GM12874 (cell line): ENCODE results near the gene SYT17.

ENCODE experiments used
- CTCF ChIP-seq: IDR thresholded peaks from 2 replicates; pipeline ENCODE4 v1.5.1; 2011; ENCODE audit warnings: low read depth, mild to moderate bottlenecking, control low read depth, low read length, moderate library complexity; ENCODE audit not compliant: insufficient read depth

Gene SYT17

GRCh38 chr16:19175492-19176262, 7.6 kb downstream of the SYT17 start:
- TF ChIP-seq CTCF, result no peak

GRCh38 chr16:19177111-19177739, 9.2 kb downstream of the SYT17 start:
- no peak for TF ChIP-seq CTCF

- peak; percentile 70 for TF ChIP-seq CTCF
Measured at GRCh38 chr16:19179546-19180490, 11.8 kb downstream of the SYT17 start.

- no peak for TF ChIP-seq CTCF
Measured at GRCh38 chr16:19180741-19181140, 12.7 kb downstream of the SYT17 start.

GRCh38 chr16:19182481-19182880, 14.4 kb downstream of the SYT17 start:
- TF ChIP-seq CTCF, result no peak

GRCh38 chr16:19183187-19183586, 15.1 kb downstream of the SYT17 start:
- TF ChIP-seq CTCF, result no peak
